Esophagus squamous epithelium (tissue), 5 donors: Measurements from ENCODE around the gene GNRH2. TPM values are rescaled to one million over a fixed set of nuclear protein-coding genes. Genes with fewer than 3 reads are reported as not detected.

Experiments used
- DNase-seq: peaks from one replicate; lab custom pipeline; 2025; lab: John Stamatoyannopoulos, UW
- H3K27ac ChIP-seq, 4 donors: fragments of 200-600 bp; sonication (generic); one replicate each; pipeline ENCODE4 v1.5.1; 2016 to 2019; ENCODE audit warnings: mild to moderate bottlenecking in 1 of 4
- H3K27me3 ChIP-seq, 4 donors: fragments of 200-600 bp; sonication (generic); 1 replicate in 3 of 4; 2 replicates in 1 of 4; pipeline versions ENCODE4 v1.5.1 to v1.6.0; 2017 to 2021; ENCODE audit warnings: antibody characterized with exemption in 1 of 4
- H3K36me3 ChIP-seq, 3 donors: fragments of 200-600 bp; sonication (generic); one replicate each; pipeline ENCODE4 v1.5.1; 2016 to 2019
- H3K4me1 ChIP-seq, 3 donors: fragments of 200-600 bp; sonication (generic); one replicate each; pipeline ENCODE4 v1.5.1; 2017 to 2019
- H3K4me3 ChIP-seq, 4 donors: fragments of 200-600 bp; sonication (generic); 1 replicate in 3 of 4; 2 replicates in 1 of 4; pipeline ENCODE4 v1.5.1; 2016 to 2019; ENCODE audit warnings: mild to moderate bottlenecking in 2 of 4, moderate library complexity in 1 of 4
- H3K9me3 ChIP-seq, 3 donors: fragments of 200-600 bp; sonication (generic); one replicate each; pipeline ENCODE4 v1.5.1; 2016 to 2019
- CTCF ChIP-seq, 6 experiments: fragments of 450-650 bp in 4 of 6; fragments of 200-600 bp in 2 of 6; sonication (generic) in 2 of 6; IDR thresholded peaks; one replicate each; pipeline ENCODE4 v1.5.1; 2016 to 2019; ENCODE audit warnings: antibody characterized with exemption in 6 of 6, mild to moderate bottlenecking in 4 of 6, moderate library complexity in 4 of 6
- POLR2A ChIP-seq, 4 donors: fragments of 450-650 bp; IDR thresholded peaks; one replicate each; pipeline ENCODE4 v1.6.1; 2017; ENCODE audit warnings: antibody characterized with exemption in 4 of 4, mild to moderate bottlenecking in 4 of 4, moderate library complexity in 3 of 4
- WGBS, 2 donors: methylation state at CpG; one replicate each; pipeline ENCODE4 v1.1.5; 2018; 5-methylcytosine and 5-hydroxymethylcytosine counted together
- intact Hi-C: fragments of 100-400 bp; cut with DNase I; formaldehyde crosslinking; loops from one replicate; pipeline ENCODE4 v1.15.0; 2022
- total RNA-seq, 4 donors: library from RNA; depleted of rRNA; stranded (reverse); fragments of >200 nt; gene quantifications; one replicate each; pipeline ENCODE4 v1.1.0, GENCODE V29; 2016
- donor health status: DM: yes; HTN: yes; CAD: no.

The GNRH2 gene
- total RNA-seq, 4 donors from 2014 or later, result not detected

- Histone ChIP-seq H3K4me1 (peaks cover 5 to 25% (median 13%) of the 10 kb centered on the region in 3 donors), H3K4me3 (peak overlapping the region; percentile 24 to 64 (median 36)), H3K27me3 (peaks cover 0 to 76% (median 10%) of the 10 kb centered on the region in 4 donors), H3K36me3 (no peaks in the 10 kb centered on the region), H3K27ac (no peak overlapping the region), H3K9me3 (no peaks in the 10 kb centered on the region)
- intact Hi-C loops, result no loop called here
- TF ChIP-seq CTCF (IDR thresholded peaks at IDR 0.05), result no peak
- TF ChIP-seq POLR2A (IDR thresholded peaks at IDR 0.05), result no peak
- 20 to 31% methylated on average over 4 to 12 of the region's 71 CpGs for WGBS, 2 donors
- no peak for DNase-seq
These were observed 39.0 kb downstream of the GNRH2 start for GRCh38 chr20:3082306-3082951.

- WGBS, 2 donors, result 56% methylated on average over 10 of the region's 76 CpGs; no CpG with 5 or more reads in 1 of the 2 donors
- intact Hi-C loops, result no loop called here
- peaks cover 5 to 25% (median 13%) of the 10 kb centered on the region in 3 donors for H3K4me1 ChIP-seq
- no peak for DNase-seq
- H3K9me3 ChIP-seq, result no peaks in the 10 kb centered on the region
- peaks cover 0 to 72% (median 10%) of the 10 kb centered on the region in 4 donors for H3K27me3 ChIP-seq
- no peaks in the 10 kb centered on the region for H3K36me3 ChIP-seq
- no peak overlapping the region for H3K27ac ChIP-seq
- H3K4me3 ChIP-seq, result peak overlapping the region; percentile 24 to 64 (median 36)
- no peak for TF ChIP-seq POLR2A (IDR thresholded peaks at IDR 0.05)
- no peak for TF ChIP-seq CTCF (IDR thresholded peaks at IDR 0.05)
These were observed 39.8 kb downstream of the GNRH2 start for GRCh38 chr20:3082955-3083952.

GRCh38 chr20:3084283-3084985 lies 41.0 kb downstream of the GNRH2 start, which contains the start of gene AVP:
AVP (minus strand) TSS chr20:3084724; CDS start chr20:3084674, 50 bp downstream.
- peaks cover 5 to 25% (median 13%) of the 10 kb centered on the region in 3 donors for H3K4me1 ChIP-seq
- intact Hi-C loops, result no loop called here
- no peak within 1 kb of the TSS for H3K4me3 ChIP-seq
- H3K27ac ChIP-seq, result no peak within 1 kb of the TSS
- H3K36me3 ChIP-seq, result no peaks in the 10 kb centered on the region
- peaks cover 0 to 72% (median 10%) of the 10 kb centered on the region in 4 donors for H3K27me3 ChIP-seq
- DNase-seq, result no peak
- no peaks in the 10 kb centered on the region for H3K9me3 ChIP-seq
- WGBS, 2 donors, result 79 to 84% methylated on average over 4 to 13 of the region's 28 CpGs
- no peak for TF ChIP-seq CTCF (IDR thresholded peaks at IDR 0.05)

- intact Hi-C loops, result no loop called here
- no peak overlapping the region for H3K4me3 ChIP-seq
- 81 to 97% methylated on average over 7 of the region's 7 CpGs for WGBS, 2 donors
- no peaks in the 10 kb centered on the region for H3K9me3 ChIP-seq
- H3K27me3 ChIP-seq, result peaks cover 0 to 74% (median 10%) of the 10 kb centered on the region in 4 donors
- TF ChIP-seq CTCF (IDR thresholded peaks at IDR 0.05) (no peak), POLR2A (IDR thresholded peaks at IDR 0.05) (no peak)
- H3K27ac ChIP-seq, result no peak overlapping the region
- no peaks in the 10 kb centered on the region for H3K36me3 ChIP-seq
- peaks cover 5 to 25% (median 13%) of the 10 kb centered on the region in 3 donors for H3K4me1 ChIP-seq
- no peak for DNase-seq
These were observed 41.6 kb downstream of the GNRH2 start for GRCh38 chr20:3084986-3085360.
